PC-3 (cell line): Measurements from ENCODE around the gene KIAA0513. TPM values are rescaled to one million over a fixed set of nuclear protein-coding genes. Genes with fewer than 3 reads are reported as not detected.

Experiments used
- ATAC-seq: fragments of 200-7000 bp; cut with Tn5 transposase; 2 replicates; pipeline ENCODE4 v1.9.1; 2020; ENCODE audit warnings: mild to moderate bottlenecking, moderate library complexity
- BruUV-seq: library from RNA; stranded (reverse); fragments of 400-500 nt; replicated peaks from 2 replicates; lab custom pipeline; 2021; lab: Mats Ljungman, UMichigan
- CTCF ChIA-PET: fragments of 300-600 bp; sonication (Branson Sonifier 250); formaldehyde crosslinking; loops from one replicate; lab custom pipeline; 2022; ENCODE audit warnings: antibody characterized with exemption; lab: Charles Lee
- POLR2A ChIA-PET: fragments of 300-600 bp; sonication (Branson Sonifier 250); formaldehyde crosslinking; loops from one replicate; lab custom pipeline; 2022; ENCODE audit warnings: antibody characterized with exemption; ENCODE audit not compliant: unreplicated experiment; lab: Charles Lee
- DNase-seq: peaks from one replicate; pipeline ENCODE4 v3.0.0-alpha.2; 2015
- H2AFZ ChIP-seq: fragments of 300-600 bp; sonication (generic); 2 replicates; pipeline ENCODE4 v1.6.0; 2016; ENCODE audit warnings: antibody characterized with exemption, low read length
- H3F3A ChIP-seq: fragments of 300-600 bp; sonication (generic); one replicate; pipeline ENCODE4 v1.6.0; 2017; ENCODE audit warnings: antibody characterized with exemption, low read length, control low read depth, mild to moderate bottlenecking; ENCODE audit not compliant: unreplicated experiment
- H3K27ac ChIP-seq: fragments of 300-600 bp; sonication (generic); 2 replicates; pipeline ENCODE4 v1.5.1; 2016; ENCODE audit warnings: mild to moderate bottlenecking, low read length
- H3K27me3 ChIP-seq: fragments of 300-600 bp; sonication (generic); 2 replicates; pipeline ENCODE4 v1.6.1; 2016; ENCODE audit warnings: low read length, mixed read lengths
- H3K36me3 ChIP-seq: fragments of 300-600 bp; sonication (generic); 2 replicates; pipeline ENCODE4 v1.6.1; 2016; ENCODE audit warnings: low read depth, mixed run types, low read length, mixed read lengths
- H3K4me1 ChIP-seq: fragments of 300-600 bp; sonication (generic); 2 replicates; pipeline ENCODE4 v1.5.1; 2016; ENCODE audit warnings: low read length; ENCODE audit not compliant: insufficient read depth
- H3K4me2 ChIP-seq: fragments of 300-600 bp; sonication (generic); 2 replicates; pipeline ENCODE4 v1.6.0; 2016; ENCODE audit warnings: low read length
- H3K4me3 ChIP-seq: fragments of 300-600 bp; sonication (generic); 2 replicates; pipeline ENCODE4 v1.5.1; 2016; ENCODE audit warnings: mild to moderate bottlenecking, low read length, mixed read lengths
- H3K79me2 ChIP-seq: fragments of 300-600 bp; sonication (generic); 2 replicates; pipeline ENCODE4 v1.6.1; 2017; ENCODE audit warnings: low read length, mixed read lengths
- H3K9ac ChIP-seq: fragments of 300-600 bp; sonication (generic); 2 replicates; pipeline ENCODE4 v1.6.0; 2016; ENCODE audit warnings: mild to moderate bottlenecking, low read length
- H3K9me2 ChIP-seq: fragments of 300-600 bp; sonication (generic); replicated peaks from 2 replicates; pipeline ENCODE4 v1.6.1; 2016; ENCODE audit warnings: mixed run types, low read length, mixed read lengths
- H3K9me3 ChIP-seq: fragments of 300-600 bp; sonication (generic); 2 replicates; pipeline ENCODE4 v1.6.1; 2016; ENCODE audit warnings: low read length, mixed read lengths
- H4K20me1 ChIP-seq: fragments of 300-600 bp; sonication (generic); 2 replicates; pipeline ENCODE4 v1.6.1; 2016; ENCODE audit warnings: low read length, mixed read lengths
- CTCF ChIP-seq: fragments of 300-600 bp; sonication (generic); conservative IDR thresholded peaks from 2 replicates; pipeline ENCODE4 v1.5.1; 2017; ENCODE audit warnings: antibody characterized with exemption, low read depth, mild to moderate bottlenecking, low read length
- EZH2 ChIP-seq: fragments of 300-600 bp; sonication (generic); IDR thresholded peaks from one replicate; pipeline ENCODE4 v1.6.1; 2017; ENCODE audit warnings: antibody characterized with exemption, mild to moderate bottlenecking, low read length; ENCODE audit not compliant: unreplicated experiment
- EZH2phosphoT487 ChIP-seq: fragments of 300-600 bp; sonication (generic); IDR thresholded peaks from 2 replicates; pipeline ENCODE4 v1.6.1; 2018; ENCODE audit warnings: mild to moderate bottlenecking, antibody characterized with exemption, low read length, borderline replicate concordance
- intact Hi-C: fragments of 100-400 bp; cut with micrococcal nuclease; formaldehyde crosslinking; loops from 2 replicates; pipeline ENCODE4 v1.9.0; 2023
- total RNA-seq: library from RNA; depleted of rRNA; stranded (reverse); fragments of >200 nt; gene quantifications from 2 replicates; pipeline ENCODE4 v1.2.3, GENCODE V29; 2014

Gene KIAA0513
- total RNA-seq, 1 experiment from 2014 or later, result 7.8 TPM

- Histone ChIP-seq H3K4me1 (no peaks in the 10 kb centered on the region), H3K27ac (no peak overlapping the region), H4K20me1 (no peaks in the 10 kb centered on the region), H3K27me3 (no peaks in the 10 kb centered on the region), H3F3A (no peaks in the 10 kb centered on the region), H3K9me3 (no peaks in the 10 kb centered on the region), H3K9me2 (no peaks in the 10 kb centered on the region), H3K79me2 (no peaks in the 10 kb centered on the region), H2AFZ (no peak overlapping the region), H3K9ac (no peak overlapping the region), H3K36me3 (no peaks in the 10 kb centered on the region), H3K4me2 (no peak overlapping the region), H3K4me3 (no peak overlapping the region)
- CTCF ChIA-PET, result no interaction called here
- intact Hi-C loops, result no loop called here
- DNase-seq (no peak), ATAC-seq (no peak)
- POLR2A ChIA-PET, result no interaction called here
- no TSS peak for BruUV-seq
- TF ChIP-seq EZH2, result no peak
Measured at GRCh38 chr16:85072947-85073346, 45.4 kb downstream of the KIAA0513 start.

- no peaks in the 10 kb centered on the region for H3K27me3 ChIP-seq
- H3K79me2 ChIP-seq, result no peaks in the 10 kb centered on the region
- no peaks in the 10 kb centered on the region for H3K4me1 ChIP-seq
- H4K20me1 ChIP-seq, result no peaks in the 10 kb centered on the region
- POLR2A ChIA-PET, result no interaction called here
- CTCF ChIA-PET, result no interaction called here
- H3K9me2 ChIP-seq, result no peaks in the 10 kb centered on the region
- intact Hi-C loops, result no loop called here
- no peak for DNase-seq
- H3K9ac ChIP-seq, result no peak overlapping the region
- no peaks in the 10 kb centered on the region for H3K36me3 ChIP-seq
- no peak overlapping the region for H3K4me3 ChIP-seq
- no peak overlapping the region for H2AFZ ChIP-seq
- no TSS peak for BruUV-seq
- no peak overlapping the region for H3K27ac ChIP-seq
- no peak for ATAC-seq
- no peaks in the 10 kb centered on the region for H3F3A ChIP-seq
- H3K4me2 ChIP-seq, result no peak overlapping the region
- H3K9me3 ChIP-seq, result no peaks in the 10 kb centered on the region
- TF ChIP-seq EZH2 (no peak), EZH2phosphoT487 (no peak), CTCF (no peak)
Measured at GRCh38 chr16:85074225-85074914, 46.8 kb downstream of the KIAA0513 start.

- Histone ChIP-seq H3K36me3 (no peaks in the 10 kb centered on the region), H3K9ac (no peak overlapping the region), H2AFZ (no peak overlapping the region), H4K20me1 (no peaks in the 10 kb centered on the region), H3K27me3 (no peaks in the 10 kb centered on the region), H3K4me2 (no peak overlapping the region), H3F3A (no peaks in the 10 kb centered on the region), H3K9me3 (no peaks in the 10 kb centered on the region), H3K79me2 (no peaks in the 10 kb centered on the region), H3K9me2 (no peaks in the 10 kb centered on the region), H3K4me1 (no peaks in the 10 kb centered on the region), H3K27ac (no peak overlapping the region), H3K4me3 (no peak overlapping the region)
- ATAC-seq (no peak), DNase-seq (no peak)
- intact Hi-C loops, result no loop called here
- no TSS peak for BruUV-seq
- ChIA-PET CTCF (no interaction called here), POLR2A (no interaction called here)
- TF ChIP-seq EZH2 (no peak), EZH2phosphoT487 (no peak), CTCF (no peak)
Measured at GRCh38 chr16:85075236-85075924, 47.8 kb downstream of the KIAA0513 start.
